Stimulated activated effector memory CD8-positive, alpha-beta T cell treated with anti-CD3 and anti-CD28 coated beads, Interleukin-12 subunit alpha, Interleukin-12 subunit beta, amount 100 ng/mL, for 72 hours (primary cell): ENCODE data around the gene SRPK2.

Source experiments
- ATAC-seq: fragments of 150-1000 bp; cut with Tn5 transposase; 2 replicates; pipeline ENCODE4 v1.10.0; 2021
- DNase-seq, 2 donors: peaks; one replicate each; pipeline ENCODE4 v3.0.0; 2021 to 2022; ENCODE audit warnings: low spot score in 2 of 2
- H3K27ac Mint-ChIP-seq: one replicate; pipeline ENCODE4 v1.8.0; 2022; ENCODE audit warnings: mild to moderate bottlenecking, mixed read lengths
- H3K36me3 Mint-ChIP-seq: one replicate; pipeline ENCODE4 v1.8.0; 2022; ENCODE audit warnings: mild to moderate bottlenecking, mixed read lengths
- H3K4me1 Mint-ChIP-seq: one replicate; pipeline ENCODE4 v1.8.0; 2022; ENCODE audit warnings: mixed read lengths
- H3K4me3 Mint-ChIP-seq: one replicate; pipeline ENCODE4 v1.8.0; 2022; ENCODE audit warnings: mild to moderate bottlenecking, mixed read lengths
- H3K9me3 Mint-ChIP-seq: one replicate; pipeline ENCODE4 v1.8.0; 2022; ENCODE audit warnings: mixed read lengths

Gene SRPK2

GRCh38 chr7:105132335-105132734 is 256.4 kb downstream of the SRPK2 start:
- Mint-ChIP-seq H3K4me1 (peaks cover 54% of the 10 kb centered on the region), H3K4me3 (no peak overlapping the region), H3K36me3 (peaks cover 43% of the 10 kb centered on the region), H3K27ac (peak overlapping the region; percentile 90), H3K9me3 (no peaks in the 10 kb centered on the region)
- ATAC-seq (peak; percentile 66), DNase-seq (peak in 1 of 2 donors; percentile 47)

- peak overlapping the region; percentile 90 for H3K27ac Mint-ChIP-seq
- DNase-seq, result peak in 1 of 2 donors; percentile 55
- peak overlapping the region; percentile 43 for H3K4me3 Mint-ChIP-seq
- H3K36me3 Mint-ChIP-seq, result peaks cover 43% of the 10 kb centered on the region
- H3K9me3 Mint-ChIP-seq, result no peaks in the 10 kb centered on the region
- H3K4me1 Mint-ChIP-seq, result peaks cover 52% of the 10 kb centered on the region
- peak; percentile 52 for ATAC-seq
Measured at GRCh38 chr7:105131890-105132289, 256.8 kb downstream of the SRPK2 start.

- DNase-seq, result peak in 1 of 2 donors; percentile 64
- H3K9me3 Mint-ChIP-seq, result no peaks in the 10 kb centered on the region
- H3K27ac Mint-ChIP-seq, result peak overlapping the region; percentile 90
- peak; percentile 92 for ATAC-seq
- peaks cover 45% of the 10 kb centered on the region for H3K4me1 Mint-ChIP-seq
- peaks cover 47% of the 10 kb centered on the region for H3K36me3 Mint-ChIP-seq
- peak overlapping the region; percentile 43 for H3K4me3 Mint-ChIP-seq
Measured at GRCh38 chr7:105131033-105131656, 257.6 kb downstream of the SRPK2 start.

- Mint-ChIP-seq H3K4me1 (peaks cover 44% of the 10 kb centered on the region), H3K27ac (peak overlapping the region; percentile 90), H3K4me3 (peak overlapping the region; percentile 43), H3K36me3 (peaks cover 47% of the 10 kb centered on the region), H3K9me3 (no peaks in the 10 kb centered on the region)
- no peak for DNase-seq
- no peak for ATAC-seq
Measured at GRCh38 chr7:105130580-105130979, 258.1 kb downstream of the SRPK2 start.

- Mint-ChIP-seq H3K4me1 (peaks cover 43% of the 10 kb centered on the region), H3K9me3 (no peaks in the 10 kb centered on the region), H3K36me3 (peaks cover 51% of the 10 kb centered on the region), H3K27ac (peak overlapping the region; percentile 13), H3K4me3 (no peak overlapping the region)
- ATAC-seq, result no peak
- no peak for DNase-seq
Measured at GRCh38 chr7:105130048-105130447, 258.7 kb downstream of the SRPK2 start.

GRCh38 chr7:105127179-105127578 is 261.5 kb downstream of the SRPK2 start:
- H3K27ac Mint-ChIP-seq, result no peak overlapping the region
- DNase-seq (no peak), ATAC-seq (no peak)
- H3K4me1 Mint-ChIP-seq, result peaks cover 16% of the 10 kb centered on the region
- no peaks in the 10 kb centered on the region for H3K9me3 Mint-ChIP-seq
- H3K4me3 Mint-ChIP-seq, result no peak overlapping the region
- H3K36me3 Mint-ChIP-seq, result peaks cover 56% of the 10 kb centered on the region

GRCh38 chr7:105126436-105126975 is 262.2 kb downstream of the SRPK2 start:
- no peak overlapping the region for H3K4me3 Mint-ChIP-seq
- no peaks in the 10 kb centered on the region for H3K9me3 Mint-ChIP-seq
- H3K27ac Mint-ChIP-seq, result peak overlapping the region; percentile 32
- no peak for ATAC-seq
- H3K4me1 Mint-ChIP-seq, result peaks cover 9% of the 10 kb centered on the region
- DNase-seq, result no peak
- peaks cover 49% of the 10 kb centered on the region for H3K36me3 Mint-ChIP-seq

GRCh38 chr7:105125745-105126144 is 263.0 kb downstream of the SRPK2 start:
- DNase-seq (no peak), ATAC-seq (no peak)
- H3K4me3 Mint-ChIP-seq, result no peak overlapping the region
- peak overlapping the region; percentile 32 for H3K27ac Mint-ChIP-seq
- no peaks in the 10 kb centered on the region for H3K9me3 Mint-ChIP-seq
- peaks cover 49% of the 10 kb centered on the region for H3K36me3 Mint-ChIP-seq
- peaks cover 1% of the 10 kb centered on the region for H3K4me1 Mint-ChIP-seq

- DNase-seq, result no peak
- no peak overlapping the region for H3K4me3 Mint-ChIP-seq
- no peaks in the 10 kb centered on the region for H3K9me3 Mint-ChIP-seq
- H3K4me1 Mint-ChIP-seq, result peaks cover 5% of the 10 kb centered on the region
- peak overlapping the region; percentile 60 for H3K27ac Mint-ChIP-seq
- H3K36me3 Mint-ChIP-seq, result peaks cover 69% of the 10 kb centered on the region
- no peak for ATAC-seq
Measured at GRCh38 chr7:105122619-105123018, 266.1 kb downstream of the SRPK2 start.

- peaks cover 5% of the 10 kb centered on the region for H3K4me1 Mint-ChIP-seq
- H3K4me3 Mint-ChIP-seq, result no peak overlapping the region
- no peak for DNase-seq
- no peaks in the 10 kb centered on the region for H3K9me3 Mint-ChIP-seq
- ATAC-seq, result no peak
- peak overlapping the region; percentile 49 for H3K27ac Mint-ChIP-seq
- peaks cover 78% of the 10 kb centered on the region for H3K36me3 Mint-ChIP-seq
Measured at GRCh38 chr7:105118612-105119600, 269.8 kb downstream of the SRPK2 start.

- H3K36me3 Mint-ChIP-seq, result peaks cover 100% of the 10 kb centered on the region
- H3K4me1 Mint-ChIP-seq, result peaks cover 16% of the 10 kb centered on the region
- ATAC-seq (no peak), DNase-seq (no peak)
- H3K4me3 Mint-ChIP-seq, result no peak overlapping the region
- no peaks in the 10 kb centered on the region for H3K9me3 Mint-ChIP-seq
- peak overlapping the region; percentile 85 for H3K27ac Mint-ChIP-seq
Measured at GRCh38 chr7:105112440-105113418, 276.0 kb downstream of the SRPK2 start.

GRCh38 chr7:105107458-105107857 is 281.3 kb downstream of the SRPK2 start:
- no peaks in the 10 kb centered on the region for H3K9me3 Mint-ChIP-seq
- peak overlapping the region; percentile 6 for H3K27ac Mint-ChIP-seq
- DNase-seq (no peak), ATAC-seq (no peak)
- H3K4me1 Mint-ChIP-seq, result peaks cover 20% of the 10 kb centered on the region
- no peak overlapping the region for H3K4me3 Mint-ChIP-seq
- H3K36me3 Mint-ChIP-seq, result peaks cover 100% of the 10 kb centered on the region

- H3K9me3 Mint-ChIP-seq, result no peaks in the 10 kb centered on the region
- peaks cover 12% of the 10 kb centered on the region for H3K4me1 Mint-ChIP-seq
- peaks cover 100% of the 10 kb centered on the region for H3K36me3 Mint-ChIP-seq
- ATAC-seq (peak; percentile 75), DNase-seq (no peak)
- peak overlapping the region; percentile 83 for H3K27ac Mint-ChIP-seq
- H3K4me3 Mint-ChIP-seq, result no peak overlapping the region
Measured at GRCh38 chr7:105106473-105106872, 282.2 kb downstream of the SRPK2 start.

GRCh38 chr7:105105579-105105978 is 283.1 kb downstream of the SRPK2 start:
- no peak for ATAC-seq
- peaks cover 100% of the 10 kb centered on the region for H3K36me3 Mint-ChIP-seq
- peak overlapping the region; percentile 83 for H3K27ac Mint-ChIP-seq
- no peak for DNase-seq
- peaks cover 14% of the 10 kb centered on the region for H3K4me1 Mint-ChIP-seq
- no peaks in the 10 kb centered on the region for H3K9me3 Mint-ChIP-seq
- no peak overlapping the region for H3K4me3 Mint-ChIP-seq
